H1 (cell line): Measurements from ENCODE around the gene PRSS48. TPM values are rescaled to one million over a fixed set of nuclear protein-coding genes. Genes with fewer than 3 reads are reported as not detected.
A peak's percentile ranks its signal among the peaks of the same experiment; 100 is the strongest.

Source experiments
- CTCF ChIA-PET: fragments of 300-600 bp; sonication (Branson Sonifier 250); formaldehyde crosslinking; loops from one replicate; lab custom pipeline; 2021; ENCODE audit not compliant: partially characterized antibody; lab: Charles Lee
- POLR2A ChIA-PET: fragments of 300-600 bp; sonication (Branson Sonifier 250); formaldehyde crosslinking; loops from one replicate; lab custom pipeline; 2021; ENCODE audit warnings: inconsistent platforms; ENCODE audit not compliant: partially characterized antibody; lab: Charles Lee
- DNase-seq, 2 experiments: peaks; one replicate each; pipeline versions ENCODE4 v3.0.0 to v3.0.0-alpha.2; 2010 to 2022; ENCODE audit warnings: low spot score in 2 of 2, low read depth in 1 of 2, mixed read lengths in 1 of 2
- FAIRE-seq: peaks from 2 replicates; lab custom pipeline; 2011; peaks lifted over from hg19 to GRCh38; lab: Jason Lieb, UNC
- H2AFZ ChIP-seq: 2 replicates; pipeline ENCODE4 v1.8.1; 2012; ENCODE audit warnings: low read length, inconsistent platforms
- H2AK5ac ChIP-seq: 2 replicates; pipeline ENCODE4 v1.6.1; 2013; ENCODE audit warnings: low read depth, low read length
- H2BK120ac ChIP-seq: replicated peaks from 2 replicates; pipeline ENCODE3; 2013; ENCODE audit warnings: low read depth, low read length, inconsistent platforms
- H2BK12ac ChIP-seq: 2 replicates; pipeline ENCODE4 v1.6.1; 2013; ENCODE audit warnings: low read depth, low read length
- H2BK15ac ChIP-seq: 2 replicates; pipeline ENCODE4 v1.6.1; 2013; ENCODE audit warnings: low read length
- H2BK20ac ChIP-seq: 2 replicates; pipeline ENCODE4 v1.6.1; 2013; ENCODE audit warnings: low read length
- H2BK5ac ChIP-seq: 2 replicates; pipeline ENCODE4 v1.6.1; 2013; ENCODE audit warnings: low read depth, low read length
- H3K14ac ChIP-seq: 2 replicates; pipeline ENCODE4 v1.6.1; 2013; ENCODE audit warnings: inconsistent platforms; ENCODE audit not compliant: insufficient read length
- H3K18ac ChIP-seq: 2 replicates; pipeline ENCODE4 v1.6.1; 2013; ENCODE audit warnings: low read length; ENCODE audit errors: extremely low read depth
- H3K23ac ChIP-seq: 2 replicates; pipeline ENCODE4 v1.6.1; 2013; ENCODE audit warnings: inconsistent platforms; ENCODE audit not compliant: insufficient read length
- H3K23me2 ChIP-seq: 2 replicates; pipeline ENCODE4 v1.6.1; 2013; ENCODE audit warnings: low read depth, low read length
- H3K27ac ChIP-seq: 2 replicates; pipeline ENCODE4 v1.6.1; 2011; ENCODE audit warnings: low read depth, low read length, inconsistent platforms
- H3K27me3 ChIP-seq, 4 experiments: replicated peaks in 1 of 4; 1 replicate in 1 of 4; 2 replicates in 3 of 4; pipeline versions ENCODE4 v1.6.1 to v1.8.1; 2011 to 2013; ENCODE audit warnings: low read length in 3 of 4, mild to moderate bottlenecking in 3 of 4, inconsistent platforms in 2 of 4, mixed read lengths in 2 of 4, moderate library complexity in 1 of 4; ENCODE audit not compliant: control insufficient read depth in 3 of 4, insufficient read depth in 3 of 4; ENCODE audit errors: extremely low read depth in 1 of 4
- H3K36me3 ChIP-seq, 4 experiments: 2 replicates each; pipeline versions ENCODE4 v1.6.1 to v1.8.1; 2011 to 2013; ENCODE audit warnings: mild to moderate bottlenecking in 4 of 4, low read length in 3 of 4, moderate library complexity in 2 of 4, control low read depth in 1 of 4, inconsistent platforms in 1 of 4; ENCODE audit not compliant: insufficient read depth in 4 of 4, control insufficient read depth in 2 of 4
- H3K4ac ChIP-seq: replicated peaks from 2 replicates; pipeline ENCODE3; 2013; ENCODE audit warnings: low read length, low read depth, mixed read lengths, inconsistent platforms; ENCODE audit not compliant: insufficient read length
- H3K4me1 ChIP-seq, 4 experiments: replicated peaks in 1 of 4; 1 replicate in 1 of 4; 2 replicates in 3 of 4; pipeline versions ENCODE4 v1.6.1 to v1.8.1; 2011 to 2013; ENCODE audit warnings: low read length in 3 of 4, inconsistent platforms in 2 of 4, mixed read lengths in 1 of 4; ENCODE audit not compliant: insufficient read depth in 4 of 4, control insufficient read depth in 3 of 4
- H3K4me2 ChIP-seq, 2 experiments: 2 replicates each; pipeline versions ENCODE4 v1.6.1 to v1.8.1; 2011 to 2013; ENCODE audit warnings: low read depth in 2 of 2, low read length in 2 of 2, control low read depth in 1 of 2, inconsistent platforms in 1 of 2, mild to moderate bottlenecking in 1 of 2; ENCODE audit not compliant: insufficient read depth in 1 of 2
- H3K4me3 ChIP-seq, 4 experiments: fragments of 200-600, 300-600 bp in 1 of 4; sonication (generic), shearing (Covaris generic), sonication (Bioruptor Twin) in 1 of 4; 2 replicates each; pipeline versions ENCODE4 v1.5.1 to v1.8.1; 2011 to 2016; ENCODE audit warnings: low read length in 4 of 4, low read depth in 3 of 4, control low read depth in 2 of 4, inconsistent platforms in 2 of 4, mild to moderate bottlenecking in 2 of 4, mixed read lengths in 1 of 4, moderate library complexity in 1 of 4; ENCODE audit not compliant: insufficient read depth in 2 of 4; ENCODE audit errors: extremely low read depth in 1 of 4
- H3K56ac ChIP-seq: replicated peaks from 2 replicates; pipeline ENCODE3; 2013; ENCODE audit warnings: low read depth, mild to moderate bottlenecking, mixed read lengths, low read length, inconsistent platforms; ENCODE audit not compliant: insufficient read length
- H3K79me1 ChIP-seq: 2 replicates; pipeline ENCODE4 v1.6.1; 2013; ENCODE audit warnings: low read depth, low read length, control low read depth
- H3K79me2 ChIP-seq, 2 experiments: 2 replicates each; pipeline versions ENCODE4 v1.6.1 to v1.8.1; 2012 to 2013; ENCODE audit warnings: low read length in 2 of 2, mild to moderate bottlenecking in 2 of 2, inconsistent platforms in 1 of 2; ENCODE audit not compliant: insufficient read depth in 2 of 2, control insufficient read depth in 1 of 2
- H3K9ac ChIP-seq, 4 experiments: replicated peaks in 1 of 4; 1 replicate in 1 of 4; 2 replicates in 3 of 4; pipeline versions ENCODE4 v1.6.1 to v1.8.1; 2011 to 2013; ENCODE audit warnings: low read depth in 3 of 4, low read length in 3 of 4, control low read depth in 2 of 4, mild to moderate bottlenecking in 2 of 4, moderate library complexity in 2 of 4, inconsistent platforms in 1 of 4; ENCODE audit errors: extremely low read depth in 1 of 4
- H3K9me3 ChIP-seq, 2 experiments: 2 replicates each; pipeline versions ENCODE4 v1.6.1 to v1.8.1; 2012 to 2013; ENCODE audit warnings: mild to moderate bottlenecking in 2 of 2, moderate library complexity in 2 of 2, control low read depth in 1 of 2, inconsistent platforms in 1 of 2, low read depth in 1 of 2, low read length in 1 of 2, mixed read lengths in 1 of 2; ENCODE audit not compliant: insufficient read depth in 2 of 2
- H4K20me1 ChIP-seq, 2 experiments: replicated peaks in 1 of 2; 2 replicates each; pipeline versions ENCODE3 to v1.8.1; 2011 to 2013; ENCODE audit warnings: inconsistent platforms in 2 of 2, low read length in 2 of 2, mild to moderate bottlenecking in 1 of 2; ENCODE audit not compliant: insufficient read depth in 2 of 2, control insufficient read depth in 1 of 2
- H4K5ac ChIP-seq: 2 replicates; pipeline ENCODE4 v1.6.1; 2013; ENCODE audit warnings: low read length, low read depth, mixed read lengths, inconsistent platforms; ENCODE audit not compliant: insufficient read length
- H4K8ac ChIP-seq: 2 replicates; pipeline ENCODE4 v1.8.0; 2013; ENCODE audit warnings: mild to moderate bottlenecking, moderate library complexity, low read length, inconsistent platforms; ENCODE audit not compliant: insufficient read depth; ENCODE audit errors: extremely low read depth
- H4K91ac ChIP-seq: replicated peaks from 2 replicates; pipeline ENCODE3; 2013; ENCODE audit warnings: low read length, mixed read lengths, inconsistent platforms; ENCODE audit not compliant: insufficient read length
- ASH2L ChIP-seq: fragments of 200-600, 300-600 bp; sonication (generic); IDR thresholded peaks from one replicate; pipeline ENCODE4 v1.7.1; 2017; ENCODE audit warnings: low read length
- CBX8 ChIP-seq: fragments of 300-800, 300-1000 bp; sonication (generic); IDR thresholded peaks from 2 replicates; pipeline ENCODE4 v1.7.1; 2016; ENCODE audit warnings: low read depth, low read length, borderline replicate concordance
- CREB1 ChIP-seq: IDR thresholded peaks from 2 replicates; pipeline ENCODE4 v1.6.1; 2012; ENCODE audit warnings: inconsistent platforms
- HDAC6 ChIP-seq: IDR thresholded peaks from one replicate; pipeline ENCODE4 v1.7.1; 2012; ENCODE audit warnings: low read depth, mild to moderate bottlenecking, inconsistent platforms, low read length, moderate library complexity
- JUND ChIP-seq: IDR thresholded peaks from 2 replicates; pipeline ENCODE4 v1.6.1; 2011; ENCODE audit warnings: mild to moderate bottlenecking, improper control_type of control experiment, low read length
- KDM4A ChIP-seq: IDR thresholded peaks from one replicate; pipeline ENCODE4 v1.7.1; 2012; ENCODE audit warnings: low read depth, mild to moderate bottlenecking, moderate library complexity, low read length, inconsistent platforms; ENCODE audit not compliant: severe bottlenecking
- KDM5A ChIP-seq: fragments of 200-600 bp; IDR thresholded peaks from 2 replicates; pipeline ENCODE4 v1.7.1; 2012; ENCODE audit warnings: mild to moderate bottlenecking, low read length, inconsistent platforms, mixed read lengths
- RNF2 ChIP-seq: fragments of 200-900, 300-1000 bp; sonication (generic); IDR thresholded peaks from 2 replicates; pipeline ENCODE4 v1.7.1; 2016; ENCODE audit warnings: borderline replicate concordance, low read depth, mild to moderate bottlenecking, antibody characterized with exemption, low read length; ENCODE audit not compliant: poor library complexity, severe bottlenecking; ENCODE audit errors: missing control alignments
- SP1 ChIP-seq: IDR thresholded peaks from 2 replicates; pipeline ENCODE4 v1.6.1; 2011; ENCODE audit warnings: low read depth, low read length
- TCF12 ChIP-seq: IDR thresholded peaks from 2 replicates; pipeline ENCODE4 v1.6.1; 2011; ENCODE audit warnings: low read depth, mild to moderate bottlenecking, low read length
- WGBS, 2 experiments: shearing (Covaris generic) in 1 of 2; methylation state at CpG; one replicate each; pipeline versions ENCODE4 v1.1.6 to v1.1.7; 2013 to 2015; ENCODE audit warnings: low lambda C conversion rate in 2 of 2, mixed read lengths in 2 of 2, inconsistent platforms in 1 of 2, low coverage in 1 of 2, missing lambda C conversion rate in 1 of 2; ENCODE audit not compliant: insufficient replicate concordance in 2 of 2, insufficient coverage in 1 of 2, insufficient read length in 1 of 2; ENCODE audit errors: extremely low coverage in 1 of 2, missing lambda C conversion rate in 1 of 2; 5-methylcytosine and 5-hydroxymethylcytosine counted together
- long read RNA-seq, 2 experiments: library from RNA in 1 of 2; library from capped mRNA in 1 of 2; stranded (forward); transcript quantifications; one replicate each; pipeline ENCODE4 v2.0.0, GENCODE V29; 2021; ENCODE audit warnings: inconsistent platforms in 1 of 2
- polyA minus RNA-seq, 3 experiments: library from RNA; depleted of rRNA, polyadenylated mRNA; stranded (reverse); fragments of >200 nt; gene quantifications; 1 replicate in 2 of 3; 2 replicates in 1 of 3; pipeline ENCODE4 v1.2.3, GENCODE V29; 2011
- polyA plus RNA-seq, 7 experiments: library from polyadenylated mRNA; depleted of rRNA in 3 of 7; stranded (reverse) in 5 of 7; unstranded in 2 of 7; fragments of >200 nt in 5 of 7; fragments of 200-250 nt in 2 of 7; gene quantifications; 1 replicate in 5 of 7; 2 replicates in 1 of 7; 4 replicates in 1 of 7; pipeline versions ENCODE4 v1.2.1 to v1.2.3, GENCODE V29; 2011 to 2013; ENCODE audit warnings: missing spikeins in 2 of 7, mixed read lengths in 2 of 7
- total RNA-seq: library from RNA; stranded (reverse); fragmentation: NEBNext Ultra II Directional; extraction: Animal tissue kit (Norgen Biotek cat#: 25700); gene quantifications from 2 replicates; pipeline ENCODE4 v1.2.1, GENCODE V29; 2021

The PRSS48 gene
- total RNA-seq (not detected in 2 replicates), polyA plus RNA-seq (2011; rRNA removed) (not detected in 2 replicates), polyA minus RNA-seq (2011; rRNA and poly(A)+ RNA removed) (not detected in 2 replicates)
- polyA plus RNA-seq (2011; cell fraction: cytosol; rRNA removed), result not detected
- polyA plus RNA-seq (2011; cell fraction: nucleus; rRNA removed), result not detected
- polyA plus RNA-seq (2012, experiment 1 of 2), result not detected in 4 replicates
- not detected for polyA plus RNA-seq (2012, experiment 2 of 2)
- not detected for polyA plus RNA-seq (2013, experiment 1 of 2)
- polyA plus RNA-seq (2013, experiment 2 of 2), result not detected
- not detected for polyA minus RNA-seq (2011; cell fraction: cytosol; rRNA and poly(A)+ RNA removed)
- polyA minus RNA-seq (2011; cell fraction: nucleus; rRNA and poly(A)+ RNA removed), result not detected
- long read RNA-seq, experiment 1, result 0 reads
- long read RNA-seq, experiment 2, result 0 reads

GRCh38 chr4:151276787-151277562 lies at the start of gene PRSS48:
Gene PRSS48 (plus strand): TSS chr4:151277161. CDS start chr4:151277173, 12 bp downstream.
- Histone ChIP-seq H3K23me2 (no peaks in the 10 kb centered on the region), H3K14ac (no peak within 1 kb of the TSS), H2AK5ac (no peak within 1 kb of the TSS), H4K5ac (no peak within 1 kb of the TSS), H3K23ac (no peak within 1 kb of the TSS), H2BK5ac (peak within 1 kb of the TSS; percentile 61; the same call in 1 of the 2 replicates), H3K4me2 (no peak within 1 kb of the TSS; a peak in 1 of 4 replicates), H2AFZ (no peak within 1 kb of the TSS), H4K20me1 (peaks cover 0 to 8% of the 10 kb centered on the region in 2 experiments), H4K91ac (peak within 1 kb of the TSS; percentile 35), H3K79me1 (peaks cover 7% of the 10 kb centered on the region), H3K36me3 (peaks cover 0 to 3% (median 0%) of the 10 kb centered on the region in 4 experiments; a peak in 1 of 8 replicates), H3K18ac (0 out of 2 replicates have a peak within 1 kb of the TSS, but pooled peaks have one; percentile 63), H3K9me3 (no peaks in the 10 kb centered on the region), H3K4me1 (peaks cover 0 to 6% (median 2%) of the 10 kb centered on the region in 4 experiments; a peak in 3 of 7 replicates), H4K8ac (no peak within 1 kb of the TSS; the same call in 1 of the 2 replicates), H2BK12ac (no peak within 1 kb of the TSS), H3K4me3 (no peak within 1 kb of the TSS), H2BK15ac (no peak within 1 kb of the TSS), H3K4ac (no peak within 1 kb of the TSS), H3K9ac (no peak within 1 kb of the TSS), H2BK20ac (no peak within 1 kb of the TSS), H3K56ac (no peak within 1 kb of the TSS), H2BK120ac (no peak within 1 kb of the TSS), H3K27ac (no peak within 1 kb of the TSS), H3K79me2 (peaks cover 1 to 79% of the 10 kb centered on the region in 2 experiments), H3K27me3 (no peaks in the 10 kb centered on the region)
- ChIA-PET CTCF (interaction anchor here (0.6 to 7.5 kb wide), 42 partner anchors 8 to 415 kb away, joined by 3 to 59 read pairs (median 4); partner anchors contain the start of gene SH3D19), POLR2A (interaction anchor here (0.8 to 2.9 kb wide), 4 partner anchors 9 to 177 kb away, joined by 3 to 14 read pairs (median 3); partner anchors contain the start of gene SH3D19)
- 61% methylated on average over 7 of the region's 7 CpGs; no CpG with 5 or more reads in 1 of the 2 experiments for WGBS, 2 experiments
- DNase-seq (peak; percentile 79 to 94), FAIRE-seq (peak; percentile 78)
- TF ChIP-seq HDAC6, result no peak
- 0 out of 2 replicates have a peak, but pooled peaks have one; percentile 34 for TF ChIP-seq JUND
- TF ChIP-seq KDM5A, result no peak
- TF ChIP-seq TCF12, result peak; percentile 80; the same call in 1 of the 2 replicates
- TF ChIP-seq ASH2L, result no peak
- TF ChIP-seq CREB1, result no peak
- 0 out of 2 replicates have a peak, but pooled peaks have one; percentile 20 for TF ChIP-seq SP1
- TF ChIP-seq CBX8, result no peak
- no peak for TF ChIP-seq KDM4A
- no peak for TF ChIP-seq RNF2
